CD1c-positive myeloid dendritic cell (primary cell): Measurements from ENCODE around the gene CHST15.

Experiments used
- DNase-seq: peaks from one replicate; pipeline ENCODE4 v3.0.0-alpha.2; 2016; ENCODE audit errors: extremely low spot score

The CHST15 gene

GRCh38 chr10:123998197-123999141 lies 94.9 kb downstream of the CHST15 start:
- DNase-seq: no peak

- DNase-seq: peak; percentile 93
These were observed 95.8 kb downstream of the CHST15 start for GRCh38 chr10:123997486-123998196.

GRCh38 chr10:123997013-123997412 lies 96.4 kb downstream of the CHST15 start:
- DNase-seq: no peak

- DNase-seq: no peak
These were observed 97.1 kb downstream of the CHST15 start for GRCh38 chr10:123996302-123996701.

GRCh38 chr10:123995461-123996131 lies 97.8 kb downstream of the CHST15 start:
- peak; percentile 13 for DNase-seq

- DNase-seq: no peak
These were observed 98.3 kb downstream of the CHST15 start for GRCh38 chr10:123995082-123995460.

- peak; percentile 90 for DNase-seq
These were observed 98.8 kb downstream of the CHST15 start for GRCh38 chr10:123994417-123995081.

- DNase-seq: no peak
These were observed 99.6 kb downstream of the CHST15 start for GRCh38 chr10:123993534-123994416.

- no peak for DNase-seq
These were observed 101.5 kb downstream of the CHST15 start for GRCh38 chr10:123991611-123992570.

GRCh38 chr10:123990889-123991288 lies 102.5 kb downstream of the CHST15 start:
- DNase-seq: no peak

GRCh38 chr10:123988694-123989093 lies 104.7 kb downstream of the CHST15 start:
- no peak for DNase-seq

GRCh38 chr10:123986736-123987135 lies 106.7 kb downstream of the CHST15 start:
- DNase-seq: no peak

GRCh38 chr10:123974406-123974805 lies 119.0 kb downstream of the CHST15 start:
- no peak for DNase-seq

GRCh38 chr10:123972481-123973401 lies 120.7 kb downstream of the CHST15 start:
- no peak for DNase-seq

GRCh38 chr10:123970927-123971286 lies 122.5 kb downstream of the CHST15 start:
- DNase-seq: no peak

- DNase-seq: no peak
These were observed 123.0 kb downstream of the CHST15 start for GRCh38 chr10:123970207-123970926.

- peak; percentile 62 for DNase-seq
These were observed 125.7 kb downstream of the CHST15 start for GRCh38 chr10:123967626-123968243.

- DNase-seq: no peak
These were observed 126.5 kb downstream of the CHST15 start for GRCh38 chr10:123966896-123967231.
